PC-3 (cell line): ENCODE data around the gene EHBP1. TPM values are rescaled to one million over a fixed set of nuclear protein-coding genes. Genes with fewer than 3 reads are reported as not detected.

ENCODE experiments used
- ATAC-seq: fragments of 200-7000 bp; cut with Tn5 transposase; 2 replicates; pipeline ENCODE4 v1.9.1; 2020; ENCODE audit warnings: mild to moderate bottlenecking, moderate library complexity
- BruUV-seq: library from RNA; stranded (reverse); fragments of 400-500 nt; replicated peaks from 2 replicates; lab custom pipeline; 2021; lab: Mats Ljungman, UMichigan
- CTCF ChIA-PET: fragments of 300-600 bp; sonication (Branson Sonifier 250); formaldehyde crosslinking; loops from one replicate; lab custom pipeline; 2022; ENCODE audit warnings: antibody characterized with exemption; lab: Charles Lee
- POLR2A ChIA-PET: fragments of 300-600 bp; sonication (Branson Sonifier 250); formaldehyde crosslinking; loops from one replicate; lab custom pipeline; 2022; ENCODE audit warnings: antibody characterized with exemption; ENCODE audit not compliant: unreplicated experiment; lab: Charles Lee
- DNase-seq: peaks from one replicate; pipeline ENCODE4 v3.0.0-alpha.2; 2015
- H2AFZ ChIP-seq: fragments of 300-600 bp; sonication (generic); 2 replicates; pipeline ENCODE4 v1.6.0; 2016; ENCODE audit warnings: antibody characterized with exemption, low read length
- H3F3A ChIP-seq: fragments of 300-600 bp; sonication (generic); one replicate; pipeline ENCODE4 v1.6.0; 2017; ENCODE audit warnings: antibody characterized with exemption, low read length, control low read depth, mild to moderate bottlenecking; ENCODE audit not compliant: unreplicated experiment
- H3K27ac ChIP-seq: fragments of 300-600 bp; sonication (generic); 2 replicates; pipeline ENCODE4 v1.5.1; 2016; ENCODE audit warnings: mild to moderate bottlenecking, low read length
- H3K27me3 ChIP-seq: fragments of 300-600 bp; sonication (generic); 2 replicates; pipeline ENCODE4 v1.6.1; 2016; ENCODE audit warnings: low read length, mixed read lengths
- H3K36me3 ChIP-seq: fragments of 300-600 bp; sonication (generic); 2 replicates; pipeline ENCODE4 v1.6.1; 2016; ENCODE audit warnings: low read depth, mixed run types, low read length, mixed read lengths
- H3K4me1 ChIP-seq: fragments of 300-600 bp; sonication (generic); 2 replicates; pipeline ENCODE4 v1.5.1; 2016; ENCODE audit warnings: low read length; ENCODE audit not compliant: insufficient read depth
- H3K4me2 ChIP-seq: fragments of 300-600 bp; sonication (generic); 2 replicates; pipeline ENCODE4 v1.6.0; 2016; ENCODE audit warnings: low read length
- H3K4me3 ChIP-seq: fragments of 300-600 bp; sonication (generic); 2 replicates; pipeline ENCODE4 v1.5.1; 2016; ENCODE audit warnings: mild to moderate bottlenecking, low read length, mixed read lengths
- H3K79me2 ChIP-seq: fragments of 300-600 bp; sonication (generic); 2 replicates; pipeline ENCODE4 v1.6.1; 2017; ENCODE audit warnings: low read length, mixed read lengths
- H3K9ac ChIP-seq: fragments of 300-600 bp; sonication (generic); 2 replicates; pipeline ENCODE4 v1.6.0; 2016; ENCODE audit warnings: mild to moderate bottlenecking, low read length
- H3K9me2 ChIP-seq: fragments of 300-600 bp; sonication (generic); replicated peaks from 2 replicates; pipeline ENCODE4 v1.6.1; 2016; ENCODE audit warnings: mixed run types, low read length, mixed read lengths
- H3K9me3 ChIP-seq: fragments of 300-600 bp; sonication (generic); 2 replicates; pipeline ENCODE4 v1.6.1; 2016; ENCODE audit warnings: low read length, mixed read lengths
- H4K20me1 ChIP-seq: fragments of 300-600 bp; sonication (generic); 2 replicates; pipeline ENCODE4 v1.6.1; 2016; ENCODE audit warnings: low read length, mixed read lengths
- CTCF ChIP-seq: fragments of 300-600 bp; sonication (generic); conservative IDR thresholded peaks from 2 replicates; pipeline ENCODE4 v1.5.1; 2017; ENCODE audit warnings: antibody characterized with exemption, low read depth, mild to moderate bottlenecking, low read length
- EZH2 ChIP-seq: fragments of 300-600 bp; sonication (generic); IDR thresholded peaks from one replicate; pipeline ENCODE4 v1.6.1; 2017; ENCODE audit warnings: antibody characterized with exemption, mild to moderate bottlenecking, low read length; ENCODE audit not compliant: unreplicated experiment
- EZH2phosphoT487 ChIP-seq: fragments of 300-600 bp; sonication (generic); IDR thresholded peaks from 2 replicates; pipeline ENCODE4 v1.6.1; 2018; ENCODE audit warnings: mild to moderate bottlenecking, antibody characterized with exemption, low read length, borderline replicate concordance
- intact Hi-C: fragments of 100-400 bp; cut with micrococcal nuclease; formaldehyde crosslinking; loops from 2 replicates; pipeline ENCODE4 v1.9.0; 2023
- total RNA-seq: library from RNA; depleted of rRNA; stranded (reverse); fragments of >200 nt; gene quantifications from 2 replicates; pipeline ENCODE4 v1.2.3, GENCODE V29; 2014

The EHBP1 gene
- total RNA-seq, 1 experiment from 2014 or later: 25.7 TPM

DNA sequence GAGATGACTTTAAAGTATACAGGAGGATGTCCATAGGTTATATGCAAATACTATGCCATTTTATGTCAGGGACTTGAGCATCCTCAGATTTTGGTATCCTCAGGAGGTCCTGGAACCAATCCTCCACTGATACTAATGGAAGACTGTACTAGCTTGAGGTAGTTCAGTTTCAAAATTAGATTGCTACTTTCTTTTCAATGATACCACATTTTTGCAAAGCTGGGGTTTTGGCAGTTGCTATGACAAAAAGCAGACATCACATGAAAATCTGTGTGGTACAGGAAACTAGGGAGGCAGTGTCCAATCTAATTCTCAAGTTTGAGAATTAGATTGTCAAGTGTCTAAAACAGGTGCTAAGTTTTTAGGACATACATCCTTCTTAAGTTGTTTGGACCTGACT lies 14.2 kb downstream of the EHBP1 start:
- Histone ChIP-seq H3K9me2 (no peaks in the 10 kb centered on the region), H3K36me3 (peaks cover 13% of the 10 kb centered on the region), H3K4me1 (no peaks in the 10 kb centered on the region), H4K20me1 (no peaks in the 10 kb centered on the region), H3K9me3 (no peaks in the 10 kb centered on the region), H3K9ac (no peak overlapping the region), H3K4me3 (no peak overlapping the region), H3K27me3 (no peaks in the 10 kb centered on the region), H2AFZ (no peak overlapping the region), H3K4me2 (no peak overlapping the region), H3F3A (no peaks in the 10 kb centered on the region), H3K27ac (no peak overlapping the region), H3K79me2 (peaks cover 93% of the 10 kb centered on the region)
- DNase-seq (no peak), ATAC-seq (no peak)
- intact Hi-C loops: no loop called here
- TF ChIP-seq EZH2 (no peak), EZH2phosphoT487 (no peak), CTCF (no peak)
- POLR2A ChIA-PET: no interaction called here
- CTCF ChIA-PET: no interaction called here
- BruUV-seq: no TSS peak

DNA sequence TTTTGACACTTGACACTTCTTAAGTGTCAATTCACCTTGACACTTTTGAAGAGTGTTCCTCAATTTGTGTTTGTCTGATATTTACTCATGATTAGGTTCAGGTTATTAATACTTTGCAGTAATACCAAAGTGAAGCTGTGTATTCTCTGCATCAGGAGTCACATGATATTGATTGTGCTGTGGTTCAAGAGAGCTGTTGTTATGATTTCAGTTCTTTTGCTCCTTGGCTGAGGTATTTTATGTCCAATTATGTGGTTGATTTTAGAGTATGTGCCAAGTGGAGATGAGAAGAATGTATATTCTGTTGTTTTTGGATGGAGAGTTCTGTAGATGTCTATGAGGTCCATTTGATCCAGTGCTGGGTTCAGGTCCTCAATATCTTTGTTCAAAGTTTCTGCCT lies 17.2 kb downstream of the EHBP1 start:
- H3K4me2 ChIP-seq: no peak overlapping the region
- peaks cover 94% of the 10 kb centered on the region for H3K79me2 ChIP-seq
- DNase-seq (no peak), ATAC-seq (no peak)
- no peak overlapping the region for H3K27ac ChIP-seq
- H3K4me1 ChIP-seq: no peaks in the 10 kb centered on the region
- ChIA-PET POLR2A (no interaction called here), CTCF (no interaction called here)
- no peaks in the 10 kb centered on the region for H3F3A ChIP-seq
- no peaks in the 10 kb centered on the region for H4K20me1 ChIP-seq
- no peaks in the 10 kb centered on the region for H3K9me2 ChIP-seq
- intact Hi-C loops: no loop called here
- H2AFZ ChIP-seq: no peak overlapping the region
- peaks cover 4% of the 10 kb centered on the region for H3K36me3 ChIP-seq
- no TSS peak for BruUV-seq
- no peaks in the 10 kb centered on the region for H3K27me3 ChIP-seq
- no peak overlapping the region for H3K9ac ChIP-seq
- TF ChIP-seq EZH2 (no peak), CTCF (no peak), EZH2phosphoT487 (no peak)
- no peaks in the 10 kb centered on the region for H3K9me3 ChIP-seq
- H3K4me3 ChIP-seq: no peak overlapping the region

- CTCF ChIA-PET: no interaction called here
- no peak for ATAC-seq
Measured at GRCh38 chr2:62723253-62723652, 17.7 kb downstream of the EHBP1 start.

More at GRCh38 chr2:62723253-62723652, 17.7 kb downstream of the EHBP1 start:
- no peaks in the 10 kb centered on the region for H3K4me1 ChIP-seq
- intact Hi-C loops: no loop called here
- H4K20me1 ChIP-seq: no peaks in the 10 kb centered on the region
- POLR2A ChIA-PET: no interaction called here
- H3K4me2 ChIP-seq: no peak overlapping the region
- no peaks in the 10 kb centered on the region for H3K9me3 ChIP-seq
- H3K4me3 ChIP-seq: no peak overlapping the region
- H3K9ac ChIP-seq: no peak overlapping the region
- no peaks in the 10 kb centered on the region for H3K27me3 ChIP-seq
- no peaks in the 10 kb centered on the region for H3K9me2 ChIP-seq
- H3F3A ChIP-seq: no peaks in the 10 kb centered on the region
- no peak overlapping the region for H2AFZ ChIP-seq
- no peak for DNase-seq
- no TSS peak for BruUV-seq
- peaks cover 4% of the 10 kb centered on the region for H3K36me3 ChIP-seq
- TF ChIP-seq CTCF (no peak), EZH2 (no peak), EZH2phosphoT487 (no peak)
- H3K27ac ChIP-seq: no peak overlapping the region
- peaks cover 93% of the 10 kb centered on the region for H3K79me2 ChIP-seq
